HG02884 (cell line): ENCODE data around the gene RDH5.
"Not testable (repeated sequence)": the region's sequence is repeated elsewhere in the genome, so short reads cannot be mapped to it uniquely, and the experiment has no call there.

Experiments
- ATAC-seq: cut with Tn5 transposase; IDR thresholded peaks from one replicate; pipeline ENCODE4 v1.9.1; 2021; ENCODE audit warnings: mild to moderate bottlenecking, moderate library complexity; ENCODE audit not compliant: unreplicated experiment

The RDH5 gene

GRCh38 chr12:55744340-55745030 lies 24.3 kb downstream of the RDH5 start:
- ATAC-seq = no peak

DNA sequence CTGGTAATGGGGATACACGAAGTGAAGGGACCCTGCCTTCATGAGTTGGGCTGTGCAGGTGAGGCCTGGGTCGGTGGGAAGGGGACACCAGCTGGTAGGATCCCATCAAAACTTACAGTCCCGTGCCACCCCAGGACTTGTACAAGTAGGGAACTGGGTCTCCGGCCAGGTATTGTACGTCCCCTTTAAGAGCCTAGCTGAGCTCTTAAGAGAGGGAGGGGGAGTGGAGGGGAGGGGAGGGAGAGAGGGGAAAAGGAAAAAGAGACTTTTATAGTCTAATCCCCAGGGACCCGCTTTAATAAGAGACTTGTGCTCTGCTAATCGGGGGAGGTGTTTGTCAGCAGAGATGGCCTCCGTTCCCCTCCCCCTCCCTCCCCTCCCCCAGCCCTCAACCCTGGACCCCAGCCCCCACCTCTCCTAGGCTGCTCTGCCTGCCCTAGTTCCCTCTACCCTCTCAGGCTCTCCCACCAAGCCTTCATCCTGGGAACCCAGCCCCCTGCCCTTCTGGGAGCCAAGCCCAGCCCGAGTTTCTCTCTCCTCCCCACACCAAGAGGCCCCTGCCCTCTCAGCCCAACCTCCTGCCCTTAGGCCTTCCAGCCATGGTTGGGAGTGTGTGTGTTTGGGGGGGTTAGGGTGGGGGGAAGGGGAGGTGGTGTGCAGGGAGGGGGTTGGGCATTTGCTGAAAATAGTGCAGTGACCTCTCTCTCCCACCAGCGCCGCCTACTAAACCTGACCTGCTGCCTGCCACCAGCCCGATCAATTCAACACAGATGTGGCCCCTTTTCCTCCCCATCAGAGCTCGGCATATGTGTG lies 25.4 kb downstream of the RDH5 start:
- no peak for ATAC-seq

DNA sequence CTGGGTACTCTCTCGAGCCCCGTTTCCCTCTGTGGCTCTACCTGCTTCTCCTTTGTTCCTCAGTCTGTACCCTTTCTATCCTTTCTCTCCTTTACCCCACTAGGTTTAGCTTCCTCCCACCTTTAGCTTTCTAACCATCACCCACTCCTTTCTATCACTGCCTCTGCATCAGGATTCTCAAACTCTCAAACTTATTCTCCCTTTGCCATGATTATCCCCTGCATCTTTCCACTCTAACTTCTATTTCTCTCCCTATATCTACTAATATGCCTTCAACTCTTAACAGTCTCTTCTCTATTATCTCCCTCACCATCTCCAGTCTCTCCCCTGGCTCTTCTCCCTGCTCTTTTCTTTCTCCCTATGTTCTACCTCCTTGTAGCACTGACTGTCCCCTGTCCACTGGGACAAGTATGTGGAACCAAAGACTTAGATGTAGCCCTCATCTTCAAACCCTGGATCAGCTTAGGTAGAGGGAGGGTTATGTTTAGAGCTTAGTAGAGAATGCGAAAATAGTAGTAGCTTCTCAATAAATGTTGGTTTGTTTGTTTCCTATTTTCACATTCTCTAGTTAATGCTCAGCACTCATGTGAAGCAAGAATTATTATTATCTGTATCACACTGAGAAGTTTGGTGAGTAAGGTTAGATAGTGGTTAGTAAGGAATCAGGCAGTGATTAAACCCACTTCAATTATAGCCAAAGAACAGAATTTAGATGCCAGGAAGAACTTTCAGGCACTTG lies 26.1 kb downstream of the RDH5 start:
- no peak for ATAC-seq

GRCh38 chr12:55746913-55747231 lies 26.7 kb downstream of the RDH5 start:
- ATAC-seq = no peak

DNA sequence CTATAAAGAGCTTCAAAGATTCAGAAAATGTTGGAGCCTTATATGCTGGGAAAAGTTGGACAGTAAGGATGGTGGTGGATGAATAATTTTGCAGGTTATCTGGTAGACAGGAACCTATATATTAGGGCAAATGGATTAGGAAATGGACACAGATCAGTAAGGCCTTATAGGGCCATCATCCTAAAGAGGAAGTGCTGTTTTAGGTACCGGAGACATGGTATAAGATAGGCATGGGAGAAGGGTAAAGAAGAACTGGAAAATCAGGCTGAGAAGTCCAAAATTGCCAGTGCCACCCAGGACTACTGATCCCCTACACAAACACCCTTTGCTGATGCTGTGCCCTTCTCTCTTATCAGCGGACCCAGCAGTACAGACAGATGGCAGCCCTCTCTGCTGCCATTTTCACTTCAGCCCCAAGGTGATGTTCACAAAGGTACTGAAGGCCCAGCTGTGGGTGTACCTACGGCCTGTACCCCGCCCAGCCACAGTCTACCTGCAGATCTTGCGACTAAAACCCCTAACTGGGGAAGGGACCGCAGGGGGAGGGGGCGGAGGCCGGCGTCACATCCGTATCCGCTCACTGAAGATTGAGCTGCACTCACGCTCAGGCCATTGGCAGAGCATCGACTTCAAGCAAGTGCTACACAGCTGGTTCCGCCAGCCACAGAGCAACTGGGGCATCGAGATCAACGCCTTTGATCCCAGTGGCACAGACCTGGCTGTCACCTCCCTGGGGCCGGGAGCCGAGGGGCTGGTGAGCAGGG lies 28.2 kb downstream of the RDH5 start:
- ATAC-seq = no peak

DNA sequence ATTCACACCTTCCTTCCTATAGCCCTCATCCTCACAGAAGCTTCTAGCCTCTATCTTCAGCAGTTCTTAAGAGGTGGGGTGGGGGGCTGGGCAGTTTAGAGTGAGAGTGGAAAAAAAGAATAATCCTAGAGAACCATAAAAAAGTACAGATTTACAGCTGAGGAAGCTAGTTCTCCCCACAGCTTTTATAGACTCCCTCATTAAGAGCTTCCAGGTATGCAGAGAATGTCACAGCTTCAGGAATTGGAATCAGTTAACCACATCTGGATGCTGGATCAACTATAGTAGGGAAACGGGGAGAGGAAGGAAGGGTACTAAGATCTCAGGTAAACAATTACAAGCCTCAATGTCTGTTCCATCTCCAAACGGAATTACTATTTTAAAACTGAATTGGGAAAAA lies 35.1 kb downstream of the RDH5 start:
- ATAC-seq = no peak

GRCh38 chr12:55757701-55758100 lies 37.5 kb downstream of the RDH5 start:
- ATAC-seq = no peak

GRCh38 chr12:55758575-55758974 lies 38.4 kb downstream of the RDH5 start:
- ATAC-seq = not testable (repeated sequence)

GRCh38 chr12:55760663-55761062 lies 40.5 kb downstream of the RDH5 start:
- no peak for ATAC-seq

DNA sequence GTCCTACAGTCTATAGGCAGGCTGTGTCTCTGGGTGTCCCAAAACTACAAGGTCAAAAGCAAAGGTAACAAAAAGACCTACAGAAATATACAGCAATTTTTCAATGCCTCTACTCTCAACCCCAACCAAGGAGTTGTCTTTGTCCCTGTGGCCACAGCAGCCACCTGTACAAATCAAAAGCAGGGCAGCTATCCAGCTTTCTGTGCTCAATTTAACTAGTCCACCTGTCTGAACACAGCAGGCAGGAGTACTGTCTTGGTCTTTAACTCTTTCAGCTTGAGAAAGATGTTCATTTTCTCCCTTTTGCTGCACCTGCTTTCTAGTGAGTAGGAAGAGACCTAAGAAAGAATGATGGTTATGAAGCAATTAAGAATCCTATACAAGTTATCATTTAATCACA lies 42.5 kb downstream of the RDH5 start:
- no peak for ATAC-seq

DNA sequence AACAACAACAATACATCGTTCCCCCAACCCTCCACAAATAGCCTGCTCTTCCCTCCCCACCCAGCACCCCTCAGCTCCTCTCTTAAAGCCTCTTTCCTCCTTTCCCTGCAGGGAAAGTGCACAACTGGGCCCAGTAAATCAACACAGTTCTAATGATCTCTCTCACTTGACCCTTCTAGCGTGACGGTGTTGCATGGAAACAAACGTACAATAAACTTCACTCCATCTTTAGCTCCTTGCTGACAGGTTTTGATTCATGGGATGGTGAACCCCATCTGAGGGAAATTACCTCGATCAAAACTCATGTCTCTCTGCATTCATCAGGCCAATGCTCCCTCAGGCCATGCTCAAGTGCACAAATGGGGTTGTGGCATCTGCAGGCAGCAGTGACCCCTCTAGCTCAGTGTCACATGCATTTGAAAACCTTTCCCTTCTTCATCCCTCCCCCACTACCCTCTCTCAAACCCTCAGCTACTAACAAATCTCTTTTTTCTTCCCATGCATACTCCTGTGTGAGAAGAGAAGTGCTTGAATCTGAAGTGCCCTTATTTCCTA lies 45.6 kb downstream of the RDH5 start:
- ATAC-seq = no peak

DNA sequence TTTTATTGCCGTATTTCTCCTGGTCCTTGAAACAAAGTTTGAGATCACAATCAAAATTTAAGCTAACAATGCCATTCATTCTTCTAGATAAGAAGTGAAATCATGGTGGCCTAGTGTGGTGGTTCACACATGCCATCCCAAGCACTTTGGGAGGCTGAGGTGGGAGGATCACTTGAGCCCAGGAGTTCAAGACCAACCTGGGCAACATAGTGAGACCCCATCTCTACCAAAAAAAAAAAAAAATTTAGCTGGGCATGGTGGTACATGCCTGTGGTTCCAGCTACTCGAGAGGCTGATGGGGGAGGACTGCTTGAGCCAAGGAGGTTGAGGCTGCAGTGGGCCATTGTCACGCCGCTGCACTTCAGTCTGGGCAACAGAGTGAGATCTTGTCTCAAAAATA lies 47.0 kb downstream of the RDH5 start:
- no peak for ATAC-seq

DNA sequence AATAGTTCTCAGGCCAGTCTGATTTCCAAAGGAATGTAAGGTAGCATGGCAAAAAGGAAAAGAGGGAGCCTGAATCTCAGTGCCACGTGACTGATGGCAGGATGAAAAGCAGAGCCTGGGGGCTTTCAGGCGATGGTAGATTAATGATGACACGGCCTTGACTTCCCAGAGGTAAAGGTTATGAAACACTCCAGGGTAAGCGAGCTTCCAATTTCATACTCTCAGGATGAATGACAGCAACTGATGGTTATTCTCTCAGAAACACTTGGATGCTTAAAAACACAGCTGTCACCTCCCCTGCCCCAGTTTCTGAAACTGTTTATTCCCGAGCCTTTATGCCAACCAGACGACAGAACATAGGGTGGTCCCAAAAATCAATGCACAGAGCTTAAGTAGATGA lies 51.5 kb downstream of the RDH5 start:
- no peak for ATAC-seq
